Measurements from ENCODE around the gene TMEM202. TPM values are rescaled to one million over a fixed set of nuclear protein-coding genes. Genes with fewer than 3 reads are reported as not detected.
"Not testable (repeated sequence)": the region's sequence is repeated elsewhere in the genome, so short reads cannot be mapped to it uniquely, and the experiment has no call there.

The TMEM202 gene
- total RNA-seq, 6 donors from 2014 or later, result not detected

- no peak for ATAC-seq (ENCODE audit: low FRiP score in 2 of 2)
- peaks cover 0 to 5% (median 0%) of the 10 kb centered on the region in 4 donors for H3K9me3 ChIP-seq
- no peak for DNase-seq
- H3K36me3 ChIP-seq, result no peaks in the 10 kb centered on the region
- no peaks in the 10 kb centered on the region for H3K4me1 ChIP-seq
- H3K4me3 ChIP-seq, result no peak overlapping the region
- TF ChIP-seq CTCF (IDR thresholded peaks at IDR 0.05) (no peak), POLR2A (IDR thresholded peaks at IDR 0.05) (no peak), POLR2AphosphoS5 (IDR thresholded peaks at IDR 0.05) (no peak), EP300 (IDR thresholded peaks at IDR 0.05) (no peak)
- no peak overlapping the region for H3K27ac ChIP-seq
- no peaks in the 10 kb centered on the region for H3K27me3 ChIP-seq
Measured at GRCh38 chr15:72426753-72427152, 28.6 kb downstream of the TMEM202 start.

- ATAC-seq (ENCODE audit: low FRiP score in 2 of 2) (no peak), DNase-seq (no peak)
- peaks cover 6 to 11% (median 10%) of the 10 kb centered on the region in 4 donors for H3K9me3 ChIP-seq
- H3K4me3 ChIP-seq, result no peak overlapping the region
- no peaks in the 10 kb centered on the region for H3K27me3 ChIP-seq
- TF ChIP-seq POLR2AphosphoS5 (IDR thresholded peaks at IDR 0.05), result no peak
- no peak for TF ChIP-seq EP300 (IDR thresholded peaks at IDR 0.05)
- TF ChIP-seq CTCF (IDR thresholded peaks at IDR 0.05), result no peak
- TF ChIP-seq POLR2A (IDR thresholded peaks at IDR 0.05), result no peak
- no peaks in the 10 kb centered on the region for H3K36me3 ChIP-seq
- H3K4me1 ChIP-seq, result no peaks in the 10 kb centered on the region
- 90 to 97% methylated on average over 1 of the region's 1 CpG for WGBS, 2 donors
- H3K27ac ChIP-seq, result no peak overlapping the region
Measured at GRCh38 chr15:72437650-72438316, 39.7 kb downstream of the TMEM202 start.

- ATAC-seq (ENCODE audit: low FRiP score in 2 of 2); H3K27me3 ChIP-seq; H3K4me1 ChIP-seq; H3K4me3 ChIP-seq; H3K9me3 ChIP-seq; DNase-seq; H3K27ac ChIP-seq; H3K36me3 ChIP-seq: not testable (repeated sequence)
- 89 to 92% methylated on average over 5 of the region's 5 CpGs for WGBS, 2 donors
Measured at GRCh38 chr15:72442848-72443247, 44.7 kb downstream of the TMEM202 start.

GRCh38 chr15:72445426-72445825 lies 47.3 kb downstream of the TMEM202 start:
- H3K4me1 ChIP-seq, result no peaks in the 10 kb centered on the region
- H3K27me3 ChIP-seq, result no peaks in the 10 kb centered on the region
- ATAC-seq (ENCODE audit: low FRiP score in 2 of 2) (no peak), DNase-seq (no peak)
- WGBS, 2 donors, result 71 to 75% methylated on average over 1 of the region's 1 CpG
- H3K27ac ChIP-seq, result no peak overlapping the region
- H3K36me3 ChIP-seq, result no peaks in the 10 kb centered on the region
- no peak overlapping the region for H3K4me3 ChIP-seq
- H3K9me3 ChIP-seq, result no peaks in the 10 kb centered on the region
- TF ChIP-seq POLR2AphosphoS5 (IDR thresholded peaks at IDR 0.05) (no peak), EP300 (IDR thresholded peaks at IDR 0.05) (no peak), POLR2A (IDR thresholded peaks at IDR 0.05) (no peak), CTCF (IDR thresholded peaks at IDR 0.05) (no peak)

- Histone ChIP-seq H3K27me3 (no peaks in the 10 kb centered on the region), H3K4me3 (no peak overlapping the region), H3K36me3 (no peaks in the 10 kb centered on the region), H3K9me3 (no peaks in the 10 kb centered on the region), H3K27ac (no peak overlapping the region), H3K4me1 (no peaks in the 10 kb centered on the region)
- ATAC-seq (ENCODE audit: low FRiP score in 2 of 2), result no peak
- WGBS, 2 donors, result 76 to 85% methylated on average over 6 of the region's 6 CpGs
- DNase-seq, result no peak
- TF ChIP-seq CTCF (IDR thresholded peaks at IDR 0.05), result no peak
- TF ChIP-seq POLR2A (IDR thresholded peaks at IDR 0.05), result no peak
- no peak for TF ChIP-seq EP300 (IDR thresholded peaks at IDR 0.05)
- TF ChIP-seq POLR2AphosphoS5 (IDR thresholded peaks at IDR 0.05), result no peak
Measured at GRCh38 chr15:72450805-72451204, 52.7 kb downstream of the TMEM202 start.

Measured in upper lobe of left lung (tissue), 6 donors.